Anterior cingulate cortex (tissue), 58 donors: ENCODE results near the gene SULT4A1.

Experiments
- DNase-seq, 58 donors: peaks; one replicate each; lab custom pipeline; 2025; lab: John Stamatoyannopoulos, UW

Gene SULT4A1

DNA sequence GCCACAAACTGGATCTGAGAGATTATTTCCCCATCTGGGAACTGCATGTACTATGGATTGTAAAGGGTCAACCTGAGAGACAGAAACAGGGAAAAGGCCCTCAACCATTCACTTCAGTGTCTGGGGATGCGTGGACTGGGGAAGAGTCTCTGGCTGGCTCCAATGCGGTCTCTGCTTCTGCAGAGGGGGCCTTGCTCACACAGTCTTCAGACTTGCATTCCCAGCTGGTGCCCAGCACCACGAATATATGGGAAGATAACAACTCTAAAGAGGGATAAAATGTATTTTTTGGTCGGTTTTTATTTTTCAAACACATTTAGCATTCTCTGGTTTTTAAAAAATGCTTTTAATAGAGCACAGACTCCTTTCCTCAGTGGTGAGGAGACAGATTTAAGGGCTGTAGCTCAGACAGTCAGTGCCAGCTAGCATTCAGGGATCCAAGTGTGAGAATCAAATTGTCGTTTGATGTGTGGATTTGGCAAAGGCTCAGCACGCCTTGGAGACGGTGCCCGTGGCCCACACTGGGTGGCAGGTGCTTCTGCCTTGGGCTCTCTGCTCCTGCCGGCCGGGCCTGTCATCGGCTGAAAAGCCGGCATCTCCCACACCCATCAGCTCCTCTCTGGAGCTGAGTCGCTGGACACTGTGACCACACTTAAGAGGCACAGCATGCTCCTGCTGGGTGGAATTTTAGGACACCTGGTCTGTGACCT lies 42.2 kb downstream of the SULT4A1 start:
- peak in 6 of 58 donors; percentile 2 to 44 (median 30) for DNase-seq

DNA sequence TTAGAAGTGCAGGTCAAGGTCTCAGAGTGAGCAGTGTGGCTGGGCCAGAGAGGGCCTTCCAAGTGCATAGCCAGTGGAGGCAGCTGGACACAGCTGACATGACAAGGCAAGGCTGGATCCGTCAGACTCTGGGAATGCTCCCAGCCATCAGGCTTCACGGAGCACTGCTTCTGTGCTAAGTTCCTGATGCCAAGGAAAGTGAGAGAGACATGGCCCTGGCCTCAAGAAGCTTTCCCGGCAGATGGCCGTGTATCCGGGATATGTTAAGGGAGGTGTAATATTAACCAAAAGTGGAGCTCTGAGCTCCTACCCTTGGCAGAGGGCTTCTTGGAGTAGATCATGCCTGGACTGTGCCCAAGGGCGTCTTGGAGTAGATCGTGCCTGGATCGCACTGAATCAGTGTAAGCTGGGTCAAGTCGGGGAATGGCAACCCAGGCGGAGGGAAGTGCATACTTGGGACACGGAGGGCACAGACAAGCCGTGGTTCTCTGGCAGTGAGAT lies 42.8 kb downstream of the SULT4A1 start:
- no peak for DNase-seq

DNA sequence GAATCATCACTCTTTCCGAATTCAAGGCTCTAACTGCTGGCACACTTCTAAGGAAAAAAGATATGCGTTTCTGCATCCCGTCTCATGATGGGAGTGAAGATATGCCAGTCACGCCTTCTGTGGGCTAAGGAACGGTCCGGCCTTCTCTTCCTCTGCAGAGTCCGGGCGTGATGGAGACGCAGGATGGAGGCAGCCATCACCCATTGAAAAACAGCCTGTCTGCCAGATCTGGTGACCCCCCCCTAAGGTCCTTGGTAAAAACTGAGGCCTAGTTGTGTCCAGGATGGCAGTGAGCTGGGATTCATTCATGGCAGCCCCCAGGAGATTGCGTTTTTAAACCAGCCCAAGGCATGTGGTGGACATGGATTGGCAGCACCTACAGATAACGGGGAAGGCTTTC lies 43.3 kb downstream of the SULT4A1 start:
- no peak for DNase-seq

DNA sequence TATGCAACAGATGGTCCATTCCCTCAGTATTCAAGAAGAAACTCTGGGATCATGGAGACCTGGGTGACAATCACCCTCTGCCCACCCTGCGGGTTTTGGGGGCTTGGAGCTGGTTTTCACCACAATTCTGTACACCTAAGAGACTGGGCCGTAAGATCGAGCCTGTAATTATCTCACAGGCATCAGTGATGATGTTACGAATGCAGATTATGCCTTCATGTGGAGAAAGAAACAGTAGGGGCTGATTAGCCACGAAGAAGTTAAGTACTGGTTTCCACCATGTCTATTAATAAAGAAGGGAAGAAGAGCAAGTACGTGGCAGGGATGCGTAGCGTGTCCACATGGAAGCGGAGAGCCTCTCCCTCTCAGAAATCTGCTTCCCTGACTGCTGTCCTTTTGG lies 44.9 kb downstream of the SULT4A1 start:
- no peak for DNase-seq

DNA sequence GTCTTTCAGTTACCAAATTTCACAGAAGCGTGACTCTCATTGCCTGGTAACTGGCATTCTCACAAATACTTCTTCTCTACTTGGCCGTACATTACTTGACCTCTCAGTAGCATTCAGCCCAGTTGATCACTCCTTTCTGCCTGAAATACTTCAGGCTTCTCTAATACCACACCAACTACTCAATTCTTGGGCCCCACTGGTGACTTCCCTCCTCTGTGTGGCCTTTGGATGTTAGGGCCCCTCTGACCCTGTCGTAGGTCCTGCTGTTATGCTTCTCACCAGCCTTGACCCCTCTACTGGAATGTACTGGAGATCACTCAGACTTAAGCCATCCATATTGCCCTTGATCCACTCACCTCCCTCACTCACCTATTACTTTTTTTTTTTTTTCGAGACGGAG lies 48.0 kb downstream of the SULT4A1 start:
- no peak for DNase-seq

- no peak for DNase-seq
These were observed 49.4 kb downstream of the SULT4A1 start for GRCh38 chr22:43812890-43813289.

GRCh38 chr22:43812149-43812842 lies 50.0 kb downstream of the SULT4A1 start, which contains the start of gene EFCAB6:
Gene EFCAB6 (minus strand): TSS chr22:43812305. CDS start chr22:43782318, 29,987 bp downstream.
- peak; percentile 63 to 96 (median 88) for DNase-seq

- peak in 1 of 58 donors; percentile 29 for DNase-seq
These were observed 50.5 kb downstream of the SULT4A1 start for GRCh38 chr22:43811777-43812148.

DNA sequence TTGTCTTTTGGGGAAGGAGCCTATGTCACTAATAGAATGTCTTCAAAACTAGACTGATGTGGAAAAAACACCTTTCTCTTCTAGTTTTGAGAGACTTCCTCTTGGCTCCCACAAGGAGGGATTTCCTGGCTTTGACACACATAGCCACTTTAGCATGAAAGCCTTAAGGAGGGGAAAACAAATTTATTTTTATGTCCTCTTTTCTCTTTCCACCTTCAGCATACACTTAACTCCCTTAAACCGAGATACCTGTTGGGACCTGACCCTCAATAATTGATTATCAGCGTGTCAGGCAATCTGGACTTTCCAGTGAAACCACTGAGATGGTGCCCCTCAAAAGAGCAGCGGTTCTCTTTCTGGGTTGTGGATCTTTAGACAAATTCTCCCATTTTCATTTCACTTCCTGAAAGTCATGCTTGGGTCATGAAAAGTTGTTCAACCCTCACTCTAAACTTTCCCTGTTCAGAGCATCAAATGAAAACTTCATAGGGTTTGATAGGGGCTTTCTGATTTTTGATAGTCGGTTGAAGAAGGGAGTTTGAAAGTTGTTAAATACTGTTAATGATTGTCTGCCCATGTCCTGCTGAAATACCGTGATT lies 59.3 kb downstream of the SULT4A1 start:
- no peak for DNase-seq

DNA sequence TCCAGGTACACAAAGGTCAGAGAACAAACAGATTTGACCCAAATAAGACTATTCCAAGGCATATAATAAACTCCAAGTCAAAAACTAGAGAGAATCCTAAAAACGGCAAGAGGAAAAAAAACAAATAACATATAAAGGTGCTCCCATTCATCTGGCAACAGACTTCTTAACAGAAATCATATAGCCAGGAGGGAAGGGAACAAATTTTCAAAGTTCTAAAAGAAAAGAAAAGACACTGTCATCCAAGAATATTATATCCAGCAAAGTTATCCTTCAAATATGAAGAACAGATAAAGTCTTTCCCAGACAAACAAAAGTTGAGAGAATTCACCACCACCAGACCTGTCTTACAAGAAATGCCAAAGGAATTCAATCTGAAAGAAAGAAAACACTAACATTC lies 61.3 kb downstream of the SULT4A1 start:
- DNase-seq, result no peak

DNA sequence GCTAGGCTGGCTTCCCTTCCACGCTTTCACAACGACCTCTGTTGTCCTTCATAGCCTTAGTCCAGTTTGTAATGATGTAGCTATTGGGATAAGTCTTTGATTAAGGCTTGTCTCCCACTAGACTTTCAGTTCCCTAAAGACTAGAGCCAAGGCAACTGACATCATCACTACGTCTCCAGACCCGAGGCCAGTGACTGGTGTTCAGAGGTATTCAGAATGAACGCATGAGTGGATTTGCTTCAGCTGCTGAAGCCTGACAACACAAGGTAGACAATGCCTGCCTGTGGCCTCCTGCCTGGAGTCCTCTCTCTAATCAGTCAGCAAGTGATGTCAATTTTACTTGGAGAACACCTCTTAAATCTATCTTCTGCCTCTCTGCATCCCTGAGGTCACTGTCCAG lies 63.8 kb downstream of the SULT4A1 start:
- no peak for DNase-seq

DNA sequence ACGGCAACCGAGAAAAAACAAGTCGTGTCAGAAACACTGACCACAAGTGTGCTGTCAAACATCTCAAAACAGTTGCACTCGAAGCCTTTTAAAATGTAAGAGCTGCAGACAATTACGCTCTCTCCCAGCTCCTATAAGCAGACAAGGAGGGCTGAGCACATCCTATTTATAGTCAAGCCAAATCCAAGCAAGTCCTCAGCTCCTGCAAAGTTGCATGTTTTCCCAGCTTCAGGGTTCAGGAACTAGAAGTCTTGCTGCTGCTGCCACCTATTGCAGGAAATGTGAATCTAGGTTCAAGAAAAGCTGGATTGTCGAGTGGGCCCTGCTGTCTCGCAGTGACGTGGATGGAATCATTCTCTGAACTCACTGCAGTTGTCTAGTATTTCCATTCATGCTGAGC lies 65.7 kb downstream of the SULT4A1 start:
- DNase-seq, result peak in 34 of 58 donors; percentile 7 to 86 (median 38)

DNA sequence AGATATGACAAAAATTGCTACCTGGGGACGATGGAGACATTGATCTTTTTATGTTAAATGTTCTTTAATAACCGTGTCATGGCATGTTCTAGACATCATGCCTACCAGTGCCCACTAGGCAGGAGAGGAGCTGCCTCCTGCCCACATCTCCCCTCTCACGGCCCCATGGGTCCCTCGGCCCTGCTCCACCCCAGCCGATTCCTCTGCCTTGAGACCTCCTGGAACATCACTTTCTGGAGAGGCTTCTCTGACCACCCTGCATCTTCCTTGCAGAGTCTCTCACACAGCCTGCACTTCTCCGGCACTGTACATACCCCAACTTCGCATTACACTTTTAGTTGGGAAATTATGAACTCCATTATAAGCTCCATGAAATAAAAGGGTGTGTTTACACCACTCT lies 67.0 kb downstream of the SULT4A1 start:
- no peak for DNase-seq

GRCh38 chr22:43792905-43793304 lies 69.4 kb downstream of the SULT4A1 start:
- DNase-seq, result no peak

- no peak for DNase-seq
These were observed 72.9 kb downstream of the SULT4A1 start for GRCh38 chr22:43789452-43789851.

GRCh38 chr22:43783777-43784176 lies 78.5 kb downstream of the SULT4A1 start:
- no peak for DNase-seq

DNA sequence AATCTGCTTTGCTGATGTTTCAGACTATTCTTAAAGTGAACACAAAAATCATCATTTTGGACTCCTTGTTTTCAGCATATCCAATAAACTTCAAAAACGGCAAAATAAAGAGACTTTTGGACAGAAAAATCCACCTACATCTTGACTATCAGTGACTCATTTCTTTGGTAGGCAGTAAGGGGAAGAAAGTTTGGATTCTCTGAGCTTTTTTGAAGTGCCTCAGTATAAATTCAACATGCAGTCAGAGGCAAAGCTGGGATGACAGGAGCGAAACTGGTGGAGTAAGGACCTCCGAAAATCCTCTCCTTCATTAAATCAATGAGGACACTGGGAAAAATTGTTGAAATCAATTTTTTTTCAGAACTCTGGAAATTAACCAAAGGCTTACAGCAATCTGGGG lies 79.9 kb downstream of the SULT4A1 start:
- DNase-seq, result no peak

DNA sequence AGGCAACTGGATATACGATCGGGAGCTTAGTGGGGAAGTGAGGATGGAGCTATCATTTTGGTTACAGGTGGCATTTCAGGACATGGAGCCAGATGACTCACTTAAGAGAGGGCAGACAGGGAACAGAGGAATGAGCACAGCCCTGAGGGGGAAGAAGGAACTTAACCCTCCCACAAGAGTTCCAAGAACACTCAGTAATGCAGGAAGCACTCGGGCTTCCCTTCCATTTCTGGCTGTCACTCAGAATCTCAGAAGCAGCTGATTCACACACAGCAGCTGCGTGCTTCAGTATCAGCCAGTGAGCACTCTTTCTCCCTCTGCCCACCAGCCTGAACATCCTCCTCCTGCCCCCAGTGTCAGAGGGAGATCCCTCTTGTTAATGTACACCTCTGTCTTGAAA lies 85.0 kb downstream of the SULT4A1 start:
- DNase-seq, result peak in 30 of 58 donors; percentile 7 to 73 (median 31)

DNA sequence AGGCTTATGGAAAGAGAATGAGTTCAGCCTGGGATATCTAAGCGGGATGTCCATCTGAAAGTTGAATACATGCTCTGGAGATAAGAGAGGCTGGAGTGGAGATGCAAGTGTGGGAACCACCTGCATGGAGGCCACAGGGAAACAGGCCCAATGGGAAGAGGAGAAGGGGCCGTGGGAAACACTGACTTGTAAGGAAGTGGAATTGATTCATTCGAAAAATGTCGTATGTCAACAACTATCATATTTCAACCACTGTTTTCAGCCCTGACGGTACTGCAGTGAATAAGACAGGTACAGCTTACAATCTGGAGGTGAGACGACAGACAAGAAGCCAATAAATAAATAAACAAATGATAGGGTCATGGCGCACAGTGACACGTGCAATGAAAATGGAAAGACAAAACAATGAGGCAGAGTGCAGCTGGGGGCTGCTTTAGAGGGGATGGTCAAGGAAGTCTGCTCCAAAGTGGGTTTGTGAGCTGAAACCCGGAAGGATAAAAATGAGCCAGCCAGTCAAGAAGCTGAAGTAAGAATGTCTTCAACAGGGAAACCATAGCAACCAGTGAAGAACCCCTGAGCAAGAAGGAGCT lies 86.1 kb downstream of the SULT4A1 start:
- peak in 1 of 58 donors; percentile 5 for DNase-seq
